Panc1 (cell line): Measurements from ENCODE around the gene PDGFA. TPM values are rescaled to one million over a fixed set of nuclear protein-coding genes. Genes with fewer than 3 reads are reported as not detected.

ENCODE experiments used
- ATAC-seq: fragments of 200-7000 bp; cut with Tn5 transposase; 2 replicates; pipeline ENCODE4 v1.9.1; 2020; ENCODE audit warnings: mild to moderate bottlenecking, moderate library complexity
- BruUV-seq: library from RNA; stranded (reverse); fragments of 400-500 nt; replicated peaks from 2 replicates; lab custom pipeline; 2021; lab: Mats Ljungman, UMichigan
- CTCF ChIA-PET: fragments of 300-600 bp; sonication (Branson Sonifier 250); formaldehyde crosslinking; loops from one replicate; lab custom pipeline; 2022; ENCODE audit warnings: antibody characterized with exemption; lab: Charles Lee
- POLR2A ChIA-PET: fragments of 300-600 bp; sonication (Branson Sonifier 250); formaldehyde crosslinking; loops from one replicate; lab custom pipeline; 2022; ENCODE audit warnings: antibody characterized with exemption; lab: Charles Lee
- DNase-seq: peaks from one replicate; pipeline ENCODE4 v3.0.0-alpha.2; 2010; ENCODE audit warnings: low read depth, low spot score
- H3K27ac ChIP-seq: 2 replicates; pipeline ENCODE4 v1.5.1; 2011; ENCODE audit warnings: mild to moderate bottlenecking, low read length, inconsistent platforms
- H3K27me3 ChIP-seq: fragments of 200-500 bp; sonication (Bioruptor generic); 2 replicates; pipeline ENCODE4 v1.6.0; 2014; ENCODE audit warnings: low read length, inconsistent platforms; ENCODE audit not compliant: control insufficient read depth, insufficient read depth
- H3K36me3 ChIP-seq: fragments of 200-500 bp; sonication (Bioruptor generic); 2 replicates; pipeline ENCODE4 v1.5.1; 2014; ENCODE audit warnings: inconsistent platforms, mild to moderate bottlenecking, low read length, moderate library complexity; ENCODE audit not compliant: control insufficient read depth, insufficient read depth
- H3K4me1 ChIP-seq: 2 replicates; pipeline ENCODE4 v1.5.1; 2011; ENCODE audit warnings: inconsistent platforms, mild to moderate bottlenecking, low read length, moderate library complexity; ENCODE audit not compliant: control insufficient read depth, insufficient read depth
- H3K4me3 ChIP-seq, 2 experiments: 2 replicates each; pipeline ENCODE4 v1.5.1; 2011 to 2012; ENCODE audit warnings: low read depth in 2 of 2, low read length in 2 of 2, mild to moderate bottlenecking in 2 of 2, inconsistent platforms in 1 of 2, moderate library complexity in 1 of 2
- H3K9me3 ChIP-seq: fragments of 200-500 bp; sonication (Bioruptor generic); 2 replicates; pipeline ENCODE4 v1.5.1; 2014; ENCODE audit warnings: low read depth, mild to moderate bottlenecking, inconsistent platforms, low read length, moderate library complexity; ENCODE audit not compliant: control insufficient read depth, insufficient read depth
- CTCF ChIP-seq: fragments of 450-650 bp; IDR thresholded peaks from 2 replicates; pipeline ENCODE4 v1.5.1; 2017; ENCODE audit warnings: mild to moderate bottlenecking
- POLR2AphosphoS5 ChIP-seq: IDR thresholded peaks from 2 replicates; pipeline ENCODE4 v1.6.1; 2012; ENCODE audit warnings: mild to moderate bottlenecking, low read depth, low read length, moderate library complexity
- REST ChIP-seq, 2 experiments: IDR thresholded peaks; 2 replicates each; pipeline ENCODE4 v1.6.1; 2011 to 2012; ENCODE audit warnings: low read depth in 2 of 2, control low read depth in 1 of 2, low read length in 1 of 2, mild to moderate bottlenecking in 1 of 2, moderate library complexity in 1 of 2; ENCODE audit not compliant: insufficient read depth in 1 of 2
- SIN3A ChIP-seq: IDR thresholded peaks from 2 replicates; pipeline ENCODE4 v1.6.1; 2012; ENCODE audit warnings: low read depth, mild to moderate bottlenecking, low read length, moderate library complexity, borderline replicate concordance; ENCODE audit not compliant: insufficient read depth
- TCF7L2 ChIP-seq: IDR thresholded peaks from 2 replicates; pipeline ENCODE4 v1.6.1; 2011; ENCODE audit warnings: mild to moderate bottlenecking, low read depth, low read length, inconsistent platforms
- in situ Hi-C: cut with HindIII; loops from 2 replicates; pipeline ENCODE4 v1.10.0; 2016; ENCODE audit warnings: low sequenced_read_pairs, low pct_unique_long_range_greater_than_20kb
- intact Hi-C: fragments of 100-400 bp; cut with micrococcal nuclease; formaldehyde crosslinking; loops from one replicate; pipeline ENCODE4 v1.10.0; 2022; ENCODE audit not compliant: unreplicated experiment
- total RNA-seq: library from RNA; stranded (reverse); gene quantifications from one replicate; pipeline ENCODE4 v1.2.1, GENCODE V29; 2021; ENCODE audit not compliant: unreplicated experiment

The PDGFA gene
- total RNA-seq, 1 experiment from 2014 or later, result 18.5 TPM

DNA sequence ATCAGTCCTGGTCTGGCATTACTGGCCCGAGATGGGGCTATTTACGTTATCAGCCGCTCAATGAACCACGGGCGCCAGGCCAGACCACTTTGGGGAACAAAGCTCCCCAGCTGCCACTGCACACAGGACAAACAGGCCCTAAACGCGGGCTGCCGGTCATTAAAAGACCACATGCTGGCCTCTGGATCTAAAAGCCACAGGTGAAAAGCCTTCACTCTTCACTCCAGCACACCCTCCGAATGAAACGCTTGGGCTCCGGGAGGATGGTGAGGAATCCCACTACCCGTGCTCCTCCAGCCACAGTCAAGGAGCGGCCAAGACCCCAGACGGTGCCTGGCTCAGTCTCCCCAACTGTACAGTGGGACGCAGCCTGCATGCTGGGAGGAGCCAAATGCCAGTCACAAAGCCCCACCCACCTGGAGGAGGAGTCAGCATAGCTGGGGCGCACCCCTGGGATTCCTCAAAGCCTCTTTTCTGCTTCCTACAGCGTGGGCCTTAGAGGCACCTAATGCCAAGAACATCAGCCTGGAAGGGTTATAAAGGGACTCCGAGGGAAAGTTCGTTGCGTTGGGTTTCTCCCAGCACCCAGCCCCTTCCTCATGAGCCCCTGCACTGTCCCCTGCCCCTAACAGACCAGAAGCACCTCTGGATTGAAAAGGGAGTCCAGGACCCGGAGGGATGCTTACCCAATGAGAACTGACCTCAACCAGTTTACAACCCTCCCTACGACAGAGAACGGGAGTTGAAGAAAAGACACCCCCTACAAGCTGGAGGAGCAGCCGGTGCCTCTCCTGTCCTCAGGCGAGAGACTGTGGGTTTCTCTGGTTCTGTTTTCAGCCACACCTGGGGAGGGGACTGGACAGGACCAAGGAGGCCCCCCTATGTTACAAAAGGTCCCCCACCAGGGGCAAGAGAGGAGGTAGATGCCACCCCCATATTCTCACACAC is 4.7 kb downstream of the PDGFA start:
- ATAC-seq (no peak), DNase-seq (no peak)
- H3K27me3 ChIP-seq, result no peaks in the 10 kb centered on the region
- CTCF ChIA-PET, result no interaction called here
- peaks cover 4% of the 10 kb centered on the region for H3K4me1 ChIP-seq
- TF ChIP-seq REST (IDR thresholded peaks at IDR 0.05; ENCODE audit: insufficient read depth in 1 of 2, low read depth in 2 of 2, low read length in 1 of 2) (no peak), CTCF (no peak), SIN3A (no peak), TCF7L2 (no peak), POLR2AphosphoS5 (no peak)
- intact Hi-C loops (no loop called here), in situ Hi-C loops (no loop called here)
- H3K9me3 ChIP-seq, result no peaks in the 10 kb centered on the region
- H3K36me3 ChIP-seq, result no peaks in the 10 kb centered on the region; the same call in 1 of the 2 replicates
- H3K27ac ChIP-seq, result no peak overlapping the region
- H3K4me3 ChIP-seq, result no peak overlapping the region
- POLR2A ChIA-PET, result interaction anchor here (0.6 kb wide), 1 partner anchor 23 kb away, joined by 8 read pairs; no protein-coding TSS in a partner anchor
- no TSS peak for BruUV-seq

DNA sequence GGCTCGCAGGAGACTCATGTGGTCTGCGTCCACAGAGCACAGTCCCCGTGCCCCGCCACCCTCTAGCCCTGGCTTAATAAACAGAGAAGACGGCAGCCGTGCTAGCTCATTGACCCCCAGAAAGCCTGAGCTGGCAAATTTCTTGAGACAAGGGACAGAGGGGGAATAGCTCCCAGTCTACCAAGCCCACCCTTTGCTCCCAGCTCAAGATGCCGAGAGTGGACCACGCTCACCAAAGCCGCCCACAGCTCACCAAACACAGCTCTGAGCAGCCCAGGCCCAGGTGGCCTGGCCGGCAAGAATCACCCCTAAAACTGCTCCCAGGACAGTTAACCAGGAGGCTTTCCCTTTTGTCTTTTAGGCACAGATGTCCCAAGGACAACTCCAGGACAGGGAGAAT is 5.4 kb downstream of the PDGFA start:
- DNase-seq (no peak), ATAC-seq (no peak)
- H3K27me3 ChIP-seq, result no peaks in the 10 kb centered on the region
- in situ Hi-C loops (no loop called here), intact Hi-C loops (no loop called here)
- no peak overlapping the region for H3K4me3 ChIP-seq
- H3K9me3 ChIP-seq, result no peaks in the 10 kb centered on the region
- no peaks in the 10 kb centered on the region; the same call in 1 of the 2 replicates for H3K36me3 ChIP-seq
- BruUV-seq, result no TSS peak
- H3K27ac ChIP-seq, result no peak overlapping the region
- POLR2A ChIA-PET, result interaction anchor here (0.7 kb wide), 1 partner anchor 12 kb away, joined by 3 read pairs; no protein-coding TSS in a partner anchor
- TF ChIP-seq SIN3A, result no peak
- no peak for TF ChIP-seq POLR2AphosphoS5
- no peak for TF ChIP-seq CTCF
- no peak for TF ChIP-seq TCF7L2
- TF ChIP-seq REST (IDR thresholded peaks at IDR 0.05; ENCODE audit: insufficient read depth in 1 of 2, low read depth in 2 of 2, low read length in 1 of 2), result no peak
- peaks cover 4% of the 10 kb centered on the region for H3K4me1 ChIP-seq
- CTCF ChIA-PET, result no interaction called here
